Neural progenitor cell (in vitro differentiated cells): Measurements from ENCODE around the gene WLS. TPM values are rescaled to one million over a fixed set of nuclear protein-coding genes. Genes with fewer than 3 reads are reported as not detected.

Experiments used
- DNase-seq: peaks from one replicate; pipeline ENCODE4 v3.0.0-alpha.2; 2016; ENCODE audit warnings: low spot score
- H2AFZ ChIP-seq: fragments of 200-600 bp; sonication (generic); replicated peaks from 2 replicates; pipeline ENCODE4 v1.6.1; 2016; ENCODE audit warnings: antibody characterized with exemption
- H3F3A ChIP-seq: fragments of 200-600 bp; sonication (generic); 2 replicates; pipeline ENCODE4 v1.6.1; 2016; ENCODE audit warnings: antibody characterized with exemption, low read depth
- H3K27ac ChIP-seq: fragments of 200-600 bp; sonication (generic); 2 replicates; pipeline ENCODE4 v1.5.1; 2016; ENCODE audit warnings: mild to moderate bottlenecking
- H3K27me3 ChIP-seq: fragments of 200-600 bp; sonication (generic); 2 replicates; pipeline ENCODE4 v1.6.1; 2016; ENCODE audit warnings: mild to moderate bottlenecking, moderate library complexity
- H3K36me3 ChIP-seq: fragments of 200-600 bp; sonication (generic); 2 replicates; pipeline ENCODE4 v1.5.1; 2016
- H3K4me1 ChIP-seq: fragments of 200-600 bp; sonication (generic); 2 replicates; pipeline ENCODE4 v1.6.1; 2016; ENCODE audit warnings: mixed run types
- H3K4me2 ChIP-seq: fragments of 200-600 bp; sonication (generic); 2 replicates; pipeline ENCODE4 v1.6.1; 2016
- H3K4me3 ChIP-seq: fragments of 200-600 bp; sonication (generic); 2 replicates; pipeline ENCODE4 v1.5.1; 2016
- H3K79me2 ChIP-seq: fragments of 200-600 bp; sonication (generic); 2 replicates; pipeline ENCODE4 v1.6.1; 2016; ENCODE audit warnings: low read depth
- H3K9ac ChIP-seq: fragments of 200-600 bp; sonication (generic); 2 replicates; pipeline ENCODE4 v1.6.1; 2016
- H3K9me3 ChIP-seq: fragments of 200-600 bp; sonication (generic); 2 replicates; pipeline ENCODE4 v1.5.1; 2016; ENCODE audit warnings: low read depth
- H4K20me1 ChIP-seq: fragments of 200-600 bp; sonication (generic); 2 replicates; pipeline ENCODE4 v1.6.1; 2016; ENCODE audit warnings: low read depth
- H3K27ac Mint-ChIP-seq: 3 replicates; pipeline ENCODE4 v1.8.0; 2021; ENCODE audit warnings: mixed read lengths
- H3K27me3 Mint-ChIP-seq: 2 replicates; pipeline ENCODE4 v1.8.0; 2022; ENCODE audit warnings: low read depth, mild to moderate bottlenecking, inconsistent platforms, moderate library complexity, mixed read lengths; ENCODE audit not compliant: insufficient read depth
- H3K36me3 Mint-ChIP-seq: 3 replicates; pipeline ENCODE4 v1.8.0; 2021; ENCODE audit warnings: mixed read lengths
- H3K4me1 Mint-ChIP-seq: 3 replicates; pipeline ENCODE4 v1.8.0; 2021; ENCODE audit warnings: mixed read lengths
- H3K4me3 Mint-ChIP-seq: 3 replicates; pipeline ENCODE4 v1.8.0; 2021; ENCODE audit warnings: mild to moderate bottlenecking, moderate library complexity, mixed read lengths
- H3K9me3 Mint-ChIP-seq: 3 replicates; pipeline ENCODE4 v1.8.0; 2020; ENCODE audit warnings: mixed read lengths
- CTCF ChIP-seq: fragments of 200-600 bp; sonication (generic); IDR thresholded peaks from 2 replicates; pipeline ENCODE4 v1.5.1; 2017; ENCODE audit warnings: antibody characterized with exemption, mild to moderate bottlenecking
- EZH2 ChIP-seq: fragments of 200-600 bp; sonication (generic); IDR thresholded peaks from 2 replicates; pipeline ENCODE4 v1.6.1; 2017; ENCODE audit warnings: antibody characterized with exemption, mild to moderate bottlenecking, moderate library complexity
- EZH2phosphoT487 ChIP-seq: fragments of 200-600 bp; sonication (generic); IDR thresholded peaks from 2 replicates; pipeline ENCODE4 v1.6.1; 2017; ENCODE audit warnings: antibody characterized with exemption
- total RNA-seq: library from RNA; depleted of rRNA; stranded (reverse); fragments of >200 nt; gene quantifications from 2 replicates; pipeline ENCODE4 v1.2.3, GENCODE V29; 2015; ENCODE audit warnings: low replicate concordance

WLS gene
- total RNA-seq, 1 donor from 2014 or later: 259 TPM

DNA sequence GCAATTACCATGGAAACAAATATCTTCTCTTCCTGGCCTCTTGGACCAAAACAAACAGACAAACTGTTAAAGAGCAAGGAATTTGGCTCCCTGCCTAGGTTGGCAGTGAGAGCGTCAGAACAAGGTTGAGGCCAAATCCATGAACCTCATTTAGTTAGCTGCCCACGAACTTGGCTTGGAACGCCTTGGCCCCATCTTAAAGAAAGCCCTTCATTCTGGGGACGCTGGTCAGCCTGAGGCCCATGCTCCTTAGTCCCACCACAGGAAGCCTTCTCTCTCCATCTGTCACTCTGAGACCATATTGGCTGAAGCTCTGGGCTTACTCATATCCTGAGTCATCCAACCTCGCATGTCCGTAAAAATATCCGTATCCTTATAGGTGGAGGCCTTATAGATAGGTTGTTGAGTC lies 119.5 kb downstream of the WLS start:
- no peak overlapping the region for H3K27ac ChIP-seq
- H3K9ac ChIP-seq: no peak overlapping the region
- Mint-ChIP-seq H3K4me3 (no peak overlapping the region), H3K36me3 (peaks cover 14% of the 10 kb centered on the region), H3K27ac (no peak overlapping the region), H3K27me3 (no peaks in the 10 kb centered on the region), H3K4me1 (peaks cover 21% of the 10 kb centered on the region), H3K9me3 (peaks cover 2% of the 10 kb centered on the region)
- H3K36me3 ChIP-seq: peaks cover 5% of the 10 kb centered on the region
- H3K79me2 ChIP-seq: no peaks in the 10 kb centered on the region
- H4K20me1 ChIP-seq: no peaks in the 10 kb centered on the region
- no peak overlapping the region for H3K4me2 ChIP-seq
- peaks cover 16% of the 10 kb centered on the region for H3F3A ChIP-seq
- TF ChIP-seq CTCF: no peak
- H2AFZ ChIP-seq: no peak overlapping the region
- H3K4me3 ChIP-seq: no peak overlapping the region
- H3K4me1 ChIP-seq: no peaks in the 10 kb centered on the region
- H3K9me3 ChIP-seq: no peaks in the 10 kb centered on the region
- no peak for DNase-seq
- H3K27me3 ChIP-seq: no peaks in the 10 kb centered on the region

GRCh38 chr1:68111519-68112436 lies 120.5 kb downstream of the WLS start:
- Mint-ChIP-seq H3K27me3 (no peaks in the 10 kb centered on the region), H3K4me3 (no peak overlapping the region), H3K27ac (peak overlapping the region; percentile 58), H3K4me1 (peaks cover 12% of the 10 kb centered on the region), H3K36me3 (peaks cover 16% of the 10 kb centered on the region), H3K9me3 (peaks cover 2% of the 10 kb centered on the region)
- Histone ChIP-seq H3F3A (peaks cover 7% of the 10 kb centered on the region), H3K4me2 (no peak overlapping the region), H3K79me2 (no peaks in the 10 kb centered on the region), H3K27me3 (no peaks in the 10 kb centered on the region), H3K9ac (no peak overlapping the region), H3K27ac (no peak overlapping the region), H2AFZ (peak overlapping the region; percentile 53), H3K36me3 (peaks cover 5% of the 10 kb centered on the region), H3K9me3 (no peaks in the 10 kb centered on the region), H3K4me3 (no peak overlapping the region), H4K20me1 (no peaks in the 10 kb centered on the region), H3K4me1 (no peaks in the 10 kb centered on the region)
- peak; percentile 78 for DNase-seq
- no peak for TF ChIP-seq EZH2
- TF ChIP-seq CTCF: peak; percentile 67

DNA sequence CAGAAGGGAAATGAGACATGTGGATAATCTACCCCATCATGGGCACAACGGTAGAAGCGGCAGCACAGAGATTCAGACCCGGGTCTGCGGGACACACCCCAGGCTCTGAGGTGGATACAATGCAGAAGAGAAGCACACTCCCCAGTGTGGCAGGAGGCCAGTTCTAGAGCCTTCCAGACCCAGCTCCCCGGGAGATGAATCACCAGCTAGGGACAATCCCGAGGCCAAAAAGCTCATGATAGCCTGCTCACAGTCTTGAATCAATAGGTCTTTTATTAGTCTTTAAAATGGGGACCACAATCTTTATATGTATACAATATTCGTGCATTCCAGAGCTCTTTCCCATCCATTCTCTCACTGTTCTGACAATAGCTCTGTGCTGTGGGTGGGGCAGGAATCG lies 124.6 kb downstream of the WLS start:
- H3F3A ChIP-seq: peaks cover 17% of the 10 kb centered on the region
- DNase-seq: no peak
- no peaks in the 10 kb centered on the region for H4K20me1 ChIP-seq
- no peak overlapping the region for H3K9ac ChIP-seq
- Mint-ChIP-seq H3K9me3 (peaks cover 2% of the 10 kb centered on the region), H3K4me1 (peaks cover 43% of the 10 kb centered on the region), H3K27me3 (peaks cover 2% of the 10 kb centered on the region), H3K36me3 (peaks cover 22% of the 10 kb centered on the region), H3K4me3 (no peak overlapping the region), H3K27ac (no peak overlapping the region)
- H3K27me3 ChIP-seq: no peaks in the 10 kb centered on the region
- H3K4me2 ChIP-seq: no peak overlapping the region
- H3K27ac ChIP-seq: no peak overlapping the region
- H3K9me3 ChIP-seq: no peaks in the 10 kb centered on the region
- TF ChIP-seq EZH2phosphoT487: no peak
- TF ChIP-seq CTCF: no peak
- TF ChIP-seq EZH2: no peak
- no peak overlapping the region for H3K4me3 ChIP-seq
- peaks cover 21% of the 10 kb centered on the region for H3K4me1 ChIP-seq
- no peak overlapping the region for H2AFZ ChIP-seq
- peaks cover 5% of the 10 kb centered on the region for H3K36me3 ChIP-seq
- H3K79me2 ChIP-seq: no peaks in the 10 kb centered on the region
